Measurements from ENCODE around the gene CABP5. TPM values are rescaled to one million over a fixed set of nuclear protein-coding genes. Genes with fewer than 3 reads are reported as not detected.
A peak's percentile ranks its signal among the peaks of the same experiment; 100 is the strongest.
"Not testable (repeated sequence)": the region's sequence is repeated elsewhere in the genome, so short reads cannot be mapped to it uniquely, and the experiment has no call there.

CABP5 gene
- total RNA-seq, 2 experiments from 2014 or later = not detected

DNA sequence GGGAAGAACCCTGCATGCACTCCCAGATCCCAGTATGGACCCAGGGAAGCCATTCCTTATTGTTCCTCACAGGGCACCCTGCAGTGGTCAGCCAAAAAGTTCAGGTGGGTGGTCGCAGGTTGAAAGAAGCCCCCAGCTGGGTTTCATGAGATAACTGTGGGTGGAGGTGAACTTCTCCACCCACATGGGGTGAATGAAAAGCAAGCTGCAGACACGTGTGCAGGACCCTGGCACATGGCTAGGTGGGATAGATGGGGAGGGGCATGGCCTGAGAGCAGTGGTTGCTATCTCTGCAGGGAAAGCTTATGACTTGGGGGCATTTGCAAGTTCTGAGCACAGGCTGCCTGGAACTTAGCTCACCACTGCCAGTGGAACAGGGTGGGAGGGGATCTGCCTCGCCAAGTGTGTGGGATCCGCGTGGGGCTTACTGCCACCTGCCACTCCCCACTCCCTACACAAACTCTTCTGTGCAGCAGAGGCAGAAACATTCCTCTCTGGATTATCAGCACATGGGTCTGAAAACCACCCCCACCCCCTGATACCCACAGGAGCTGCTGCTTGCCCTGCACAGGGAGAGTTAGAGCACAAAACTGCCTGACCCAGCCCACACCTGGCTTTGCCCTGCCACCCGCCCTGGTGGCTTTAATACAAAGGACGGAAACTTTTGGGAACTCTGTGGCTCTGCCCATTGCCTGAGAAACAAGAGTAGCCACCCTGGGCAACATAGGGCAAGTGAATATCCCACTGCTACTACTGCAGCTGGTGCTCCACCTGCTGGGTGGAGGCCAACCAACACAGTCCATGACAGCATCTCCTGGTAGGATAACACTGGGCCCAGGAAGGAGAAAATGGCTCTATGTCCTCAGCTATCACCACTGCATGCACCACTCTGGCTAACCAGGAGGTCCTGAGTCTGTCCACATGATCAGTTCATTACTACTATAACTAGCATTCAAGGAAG, 42.3 kb upstream of the CABP5 start:
- H4K20me1 ChIP-seq (ENCODE audit: insufficient read depth, low read length) = no peaks in the 10 kb centered on the region
- DNase-seq (ENCODE audit: low spot score) = peak; percentile 11
- H3K9me3 ChIP-seq (ENCODE audit: low read length) = no peaks in the 10 kb centered on the region
- no peak overlapping the region for H3K27ac ChIP-seq (ENCODE audit: low read depth, low read length, poor library complexity, severe bottlenecking)
- no peak overlapping the region for H3K4me2 ChIP-seq (ENCODE audit: low read length)
- BruUV-seq (replicated peaks) = no TSS peak
- no peaks in the 10 kb centered on the region for H3K9me2 ChIP-seq (ENCODE audit: insufficient read depth, low read length)
- POLR2A ChIA-PET = interaction anchor here (0.5 kb wide), 1 partner anchor 64 kb away, joined by 3 read pairs; no protein-coding TSS in a partner anchor
- CTCF ChIA-PET (ENCODE audit: unreplicated experiment) = no interaction called here
- intact Hi-C loops (cut with micrococcal nuclease; ENCODE audit: unreplicated experiment) = no loop called here
- H3K79me2 ChIP-seq (ENCODE audit: insufficient read depth, low read depth, low read length) = no peaks in the 10 kb centered on the region
- no peak for TF ChIP-seq EZH2phosphoT487 (IDR thresholded peaks at IDR 0.05; ENCODE audit: borderline replicate concordance, low read depth, low read length)
- TF ChIP-seq, protein P1, sequence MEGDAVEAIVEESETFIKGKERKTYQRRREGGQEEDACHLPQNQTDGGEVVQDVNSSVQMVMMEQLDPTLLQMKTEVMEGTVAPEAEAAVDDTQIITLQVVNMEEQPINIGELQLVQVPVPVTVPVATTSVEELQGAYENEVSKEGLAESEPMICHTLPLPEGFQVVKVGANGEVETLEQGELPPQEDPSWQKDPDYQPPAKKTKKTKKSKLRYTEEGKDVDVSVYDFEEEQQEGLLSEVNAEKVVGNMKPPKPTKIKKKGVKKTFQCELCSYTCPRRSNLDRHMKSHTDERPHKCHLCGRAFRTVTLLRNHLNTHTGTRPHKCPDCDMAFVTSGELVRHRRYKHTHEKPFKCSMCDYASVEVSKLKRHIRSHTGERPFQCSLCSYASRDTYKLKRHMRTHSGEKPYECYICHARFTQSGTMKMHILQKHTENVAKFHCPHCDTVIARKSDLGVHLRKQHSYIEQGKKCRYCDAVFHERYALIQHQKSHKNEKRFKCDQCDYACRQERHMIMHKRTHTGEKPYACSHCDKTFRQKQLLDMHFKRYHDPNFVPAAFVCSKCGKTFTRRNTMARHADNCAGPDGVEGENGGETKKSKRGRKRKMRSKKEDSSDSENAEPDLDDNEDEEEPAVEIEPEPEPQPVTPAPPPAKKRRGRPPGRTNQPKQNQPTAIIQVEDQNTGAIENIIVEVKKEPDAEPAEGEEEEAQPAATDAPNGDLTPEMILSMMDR (conservative IDR thresholded peaks at IDR 0.05; ENCODE audit: low read length) = peak; percentile 60
- H3K4me1 ChIP-seq (ENCODE audit: insufficient read depth, low read length, poor library complexity, severe bottlenecking) = no peaks in the 10 kb centered on the region
- no peak overlapping the region for H2AFZ ChIP-seq (ENCODE audit: low read length)
- no peak overlapping the region for H3K4me3 ChIP-seq (ENCODE audit: low read depth, low read length, poor library complexity, severe bottlenecking)
- H3K36me3 ChIP-seq (ENCODE audit: insufficient read depth, low read length) = no peaks in the 10 kb centered on the region

- ChIA-PET POLR2A (no interaction called here), CTCF (ENCODE audit: unreplicated experiment) (no interaction called here)
- no peak for DNase-seq (ENCODE audit: low spot score)
- TF ChIP-seq, protein P1 (conservative IDR thresholded peaks at IDR 0.05; ENCODE audit: low read length) = no peak
- no peak for TF ChIP-seq EZH2phosphoT487 (IDR thresholded peaks at IDR 0.05; ENCODE audit: borderline replicate concordance, low read depth, low read length)
- no TSS peak for BruUV-seq (replicated peaks)
- no peaks in the 10 kb centered on the region for H3K79me2 ChIP-seq (ENCODE audit: insufficient read depth, low read depth, low read length)
- H3K4me2 ChIP-seq (ENCODE audit: low read length) = no peak overlapping the region
- H3K27ac ChIP-seq (ENCODE audit: low read depth, low read length, poor library complexity, severe bottlenecking) = no peak overlapping the region
- H3K36me3 ChIP-seq (ENCODE audit: insufficient read depth, low read length) = no peaks in the 10 kb centered on the region
- no peak overlapping the region for H2AFZ ChIP-seq (ENCODE audit: low read length)
- H4K20me1 ChIP-seq (ENCODE audit: insufficient read depth, low read length) = no peaks in the 10 kb centered on the region
- H3K4me3 ChIP-seq (ENCODE audit: low read depth, low read length, poor library complexity, severe bottlenecking) = no peak overlapping the region
- intact Hi-C loops (cut with micrococcal nuclease; ENCODE audit: unreplicated experiment) = no loop called here
- no peaks in the 10 kb centered on the region for H3K9me3 ChIP-seq (ENCODE audit: low read length)
- no peaks in the 10 kb centered on the region for H3K4me1 ChIP-seq (ENCODE audit: insufficient read depth, low read length, poor library complexity, severe bottlenecking)
- no peaks in the 10 kb centered on the region for H3K9me2 ChIP-seq (ENCODE audit: insufficient read depth, low read length)
Observed at GRCh38 chr19:48085076-48085475, 41.2 kb upstream of the CABP5 start.

GRCh38 chr19:48081106-48081505, 37.2 kb upstream of the CABP5 start:
- no peak overlapping the region for H3K4me3 ChIP-seq (ENCODE audit: low read depth, low read length, poor library complexity, severe bottlenecking)
- H3K9me2 ChIP-seq (ENCODE audit: insufficient read depth, low read length) = no peaks in the 10 kb centered on the region
- H3K4me2 ChIP-seq (ENCODE audit: low read length) = no peak overlapping the region
- DNase-seq (ENCODE audit: low spot score) = no peak
- ChIA-PET CTCF (ENCODE audit: unreplicated experiment) (no interaction called here), POLR2A (no interaction called here)
- H3K9me3 ChIP-seq (ENCODE audit: low read length) = no peaks in the 10 kb centered on the region
- no peaks in the 10 kb centered on the region for H3K36me3 ChIP-seq (ENCODE audit: insufficient read depth, low read length)
- TF ChIP-seq, protein P1 (conservative IDR thresholded peaks at IDR 0.05; ENCODE audit: low read length) = no peak
- TF ChIP-seq EZH2phosphoT487 (IDR thresholded peaks at IDR 0.05; ENCODE audit: borderline replicate concordance, low read depth, low read length) = no peak
- no peak overlapping the region for H2AFZ ChIP-seq (ENCODE audit: low read length)
- intact Hi-C loops (cut with micrococcal nuclease; ENCODE audit: unreplicated experiment) = no loop called here
- H3K27ac ChIP-seq (ENCODE audit: low read depth, low read length, poor library complexity, severe bottlenecking) = no peak overlapping the region
- H3K4me1 ChIP-seq (ENCODE audit: insufficient read depth, low read length, poor library complexity, severe bottlenecking) = no peaks in the 10 kb centered on the region
- no TSS peak for BruUV-seq (replicated peaks)
- H3K79me2 ChIP-seq (ENCODE audit: insufficient read depth, low read depth, low read length) = no peaks in the 10 kb centered on the region
- H4K20me1 ChIP-seq (ENCODE audit: insufficient read depth, low read length) = no peaks in the 10 kb centered on the region

DNA sequence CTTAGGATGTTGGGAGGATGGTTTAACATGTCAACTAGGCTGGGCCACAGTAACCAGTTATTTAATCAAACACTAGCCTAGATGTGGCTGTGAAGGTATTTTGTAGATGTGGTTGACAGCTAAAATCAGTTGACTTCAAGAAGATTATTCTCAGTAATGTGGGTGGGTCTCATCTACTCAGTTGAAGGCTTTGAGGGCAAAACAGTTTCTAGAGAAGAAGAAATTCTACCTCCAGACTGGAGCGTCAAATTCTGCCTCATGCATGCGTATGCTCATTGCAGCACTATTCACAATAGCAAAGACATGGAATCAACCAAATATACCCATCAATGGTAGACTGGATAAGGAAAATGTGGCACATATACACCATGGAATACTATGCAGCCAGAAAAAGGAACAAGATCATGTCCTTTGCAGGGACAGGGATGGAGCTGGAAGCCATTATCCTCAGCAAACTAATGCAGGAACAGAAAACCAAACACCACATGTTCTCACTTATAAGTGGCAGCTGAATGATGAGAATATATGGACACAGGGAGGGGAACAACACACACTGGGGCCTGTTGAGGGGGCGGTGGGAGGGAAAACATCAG, 26.4 kb upstream of the CABP5 start:
- BruUV-seq (replicated peaks); H2AFZ ChIP-seq (ENCODE audit: low read length); H3K4me1 ChIP-seq (ENCODE audit: insufficient read depth, low read length, poor library complexity, severe bottlenecking); H4K20me1 ChIP-seq (ENCODE audit: insufficient read depth, low read length); H3K9me3 ChIP-seq (ENCODE audit: low read length); H3K27ac ChIP-seq (ENCODE audit: low read depth, low read length, poor library complexity, severe bottlenecking); POLR2A ChIA-PET; H3K36me3 ChIP-seq (ENCODE audit: insufficient read depth, low read length); H3K79me2 ChIP-seq (ENCODE audit: insufficient read depth, low read depth, low read length); H3K4me3 ChIP-seq (ENCODE audit: low read depth, low read length, poor library complexity, severe bottlenecking); H3K4me2 ChIP-seq (ENCODE audit: low read length); intact Hi-C loops (cut with micrococcal nuclease; ENCODE audit: unreplicated experiment); H3K9me2 ChIP-seq (ENCODE audit: insufficient read depth, low read length); CTCF ChIA-PET (ENCODE audit: unreplicated experiment); DNase-seq (ENCODE audit: low spot score): not testable (repeated sequence)
